OCI-LY1 (cell line): ENCODE data around the gene CTTNBP2NL.

Source experiments
- H2AFZ ChIP-seq: fragments of 200-600 bp; sonication (generic), shearing (Covaris generic); 2 replicates; pipeline ENCODE4 v1.6.0; 2014; ENCODE audit warnings: antibody characterized with exemption, mild to moderate bottlenecking, low read length
- H3F3A ChIP-seq: fragments of 200-600 bp; sonication (generic), shearing (Covaris generic); 2 replicates; pipeline ENCODE4 v1.6.0; 2014; ENCODE audit warnings: mild to moderate bottlenecking, antibody characterized with exemption, low read length, moderate library complexity; ENCODE audit not compliant: insufficient read depth
- H3K27ac ChIP-seq: fragments of 200-600 bp; sonication (generic); 2 replicates; pipeline ENCODE4 v1.5.1; 2014; ENCODE audit warnings: low read length, mixed run types, mild to moderate bottlenecking, low read depth; ENCODE audit not compliant: poor library complexity, severe bottlenecking
- H3K27me3 ChIP-seq: fragments of 200-600 bp; sonication (generic); 2 replicates; pipeline ENCODE4 v1.6.0; 2014; ENCODE audit warnings: antibody characterized with exemption, mild to moderate bottlenecking, low read length, moderate library complexity; ENCODE audit not compliant: insufficient read depth
- H3K36me3 ChIP-seq: fragments of 200-600 bp; sonication (generic); 2 replicates; pipeline ENCODE4 v1.6.1; 2014; ENCODE audit warnings: mild to moderate bottlenecking, antibody characterized with exemption, low read length, moderate library complexity, mixed read lengths; ENCODE audit not compliant: insufficient read depth
- H3K4me1 ChIP-seq: fragments of 200-600 bp; sonication (generic); 2 replicates; pipeline ENCODE4 v1.5.1; 2014; ENCODE audit warnings: mild to moderate bottlenecking, low read length, moderate library complexity; ENCODE audit not compliant: insufficient read depth, severe bottlenecking
- H3K4me2 ChIP-seq: fragments of 200-600 bp; sonication (generic), shearing (Covaris generic); 2 replicates; pipeline ENCODE4 v1.6.1; 2014; ENCODE audit warnings: low read length
- H3K4me3 ChIP-seq: fragments of 200-600 bp; sonication (generic); 2 replicates; pipeline ENCODE4 v1.5.1; 2014; ENCODE audit warnings: low read length, low read depth, mild to moderate bottlenecking, mixed read lengths; ENCODE audit not compliant: poor library complexity, severe bottlenecking
- H3K79me2 ChIP-seq: fragments of 200-600 bp; shearing (Covaris generic); 2 replicates; pipeline ENCODE4 v1.6.1; 2016; ENCODE audit warnings: mixed run types, low read length, mixed read lengths; ENCODE audit not compliant: insufficient read depth
- H3K9ac ChIP-seq: fragments of 200-600 bp; sonication (generic), shearing (Covaris generic); 2 replicates; pipeline ENCODE4 v1.6.1; 2014; ENCODE audit warnings: mild to moderate bottlenecking, low read length, mixed read lengths
- H3K9me2 ChIP-seq: fragments of 200-600 bp; sonication (generic), shearing (Covaris generic); 2 replicates; pipeline ENCODE4 v1.6.1; 2014; ENCODE audit warnings: low read depth, mild to moderate bottlenecking, low read length, mixed read lengths
- H3K9me3 ChIP-seq: fragments of 200-600 bp; shearing (Covaris generic); 2 replicates; pipeline ENCODE4 v1.6.1; 2014; ENCODE audit warnings: low read length, mixed read lengths
- H4K20me1 ChIP-seq: fragments of 200-600 bp; sonication (generic), shearing (Covaris generic); 2 replicates; pipeline ENCODE4 v1.6.0; 2016; ENCODE audit warnings: mild to moderate bottlenecking, low read length; ENCODE audit not compliant: insufficient read depth
- CTCF ChIP-seq: fragments of 200-600 bp; sonication (generic), shearing (Covaris generic); IDR thresholded peaks from 2 replicates; pipeline ENCODE4 v1.5.1; 2017; ENCODE audit warnings: mild to moderate bottlenecking, antibody characterized with exemption, low read length, moderate library complexity, mixed read lengths
- EZH2 ChIP-seq: fragments of 200-600 bp; sonication (generic), shearing (Covaris generic); IDR thresholded peaks from 2 replicates; pipeline ENCODE4 v1.8.0; 2017; ENCODE audit warnings: borderline replicate concordance, mixed run types, mild to moderate bottlenecking, antibody characterized with exemption, low read length, moderate library complexity, mixed read lengths

The CTTNBP2NL gene

GRCh38 chr1:112504001-112504660 lies 108.1 kb downstream of the CTTNBP2NL start:
- Histone ChIP-seq H3K9me3 (no peaks in the 10 kb centered on the region), H3K9ac (no peak overlapping the region), H3K4me1 (peaks cover 19% of the 10 kb centered on the region), H4K20me1 (no peaks in the 10 kb centered on the region), H2AFZ (no peak overlapping the region), H3K4me3 (no peak overlapping the region), H3K27me3 (0 out of 2 replicates have a peak, but pooled peaks cover 8% of the 10 kb centered on the region), H3K9me2 (no peaks in the 10 kb centered on the region), H3K79me2 (no peaks in the 10 kb centered on the region), H3K36me3 (no peaks in the 10 kb centered on the region), H3K4me2 (no peak overlapping the region), H3K27ac (no peak overlapping the region), H3F3A (no peaks in the 10 kb centered on the region)
- no peak for TF ChIP-seq CTCF
- TF ChIP-seq EZH2, result no peak

- Histone ChIP-seq H3K9ac (no peak overlapping the region), H3K9me2 (no peaks in the 10 kb centered on the region), H3K4me3 (no peak overlapping the region), H3K4me2 (no peak overlapping the region), H3K27me3 (0 out of 2 replicates have a peak, but pooled peaks cover 8% of the 10 kb centered on the region), H4K20me1 (no peaks in the 10 kb centered on the region), H3K27ac (no peak overlapping the region), H3K4me1 (peaks cover 19% of the 10 kb centered on the region), H3K79me2 (no peaks in the 10 kb centered on the region), H2AFZ (no peak overlapping the region), H3F3A (no peaks in the 10 kb centered on the region), H3K9me3 (no peaks in the 10 kb centered on the region), H3K36me3 (no peaks in the 10 kb centered on the region)
- no peak for TF ChIP-seq CTCF
- TF ChIP-seq EZH2, result no peak
Observed at GRCh38 chr1:112504661-112505399, 108.8 kb downstream of the CTTNBP2NL start.

- Histone ChIP-seq H2AFZ (no peak overlapping the region), H3K27me3 (0 out of 2 replicates have a peak, but pooled peaks cover 8% of the 10 kb centered on the region), H3K9ac (no peak overlapping the region), H3K79me2 (no peaks in the 10 kb centered on the region), H3K4me3 (no peak overlapping the region), H3K4me2 (no peak overlapping the region), H3K9me3 (no peaks in the 10 kb centered on the region), H3K9me2 (no peaks in the 10 kb centered on the region), H3K4me1 (peaks cover 19% of the 10 kb centered on the region), H3F3A (no peaks in the 10 kb centered on the region), H3K36me3 (no peaks in the 10 kb centered on the region), H4K20me1 (no peaks in the 10 kb centered on the region), H3K27ac (no peak overlapping the region)
- TF ChIP-seq CTCF (no peak), EZH2 (no peak)
Observed at GRCh38 chr1:112505400-112505785, 109.4 kb downstream of the CTTNBP2NL start.
